Liver (tissue), 9 donors: ENCODE data around the gene MYOF. TPM values are rescaled to one million over a fixed set of nuclear protein-coding genes. Genes with fewer than 3 reads are reported as not detected.

Experiments used
- DNase-seq: peaks from one replicate; pipeline ENCODE4 v3.0.0-alpha.2; 2017; ENCODE audit warnings: low spot score
- H3K27ac ChIP-seq, 2 donors: one replicate each; pipeline ENCODE4 v1.7.0; 2013; ENCODE audit warnings: inconsistent platforms in 2 of 2, low read length in 2 of 2, control low read depth in 1 of 2, low read depth in 1 of 2, mild to moderate bottlenecking in 1 of 2
- H3K27me3 ChIP-seq, 4 donors: one replicate each; pipeline versions ENCODE4 v1.6.1 to v1.7.0; 2013; ENCODE audit warnings: low read length in 3 of 4, inconsistent platforms in 1 of 4, mild to moderate bottlenecking in 1 of 4, moderate library complexity in 1 of 4; ENCODE audit not compliant: control insufficient read depth in 4 of 4, insufficient read depth in 4 of 4
- H3K36me3 ChIP-seq, 4 donors: one replicate each; pipeline versions ENCODE4 v1.6.1 to v1.7.0; 2013; ENCODE audit warnings: low read length in 3 of 4, mild to moderate bottlenecking in 3 of 4, low read depth in 1 of 4, moderate library complexity in 1 of 4; ENCODE audit not compliant: control insufficient read depth in 4 of 4, insufficient read depth in 3 of 4
- H3K4me1 ChIP-seq, 4 donors: one replicate each; pipeline versions ENCODE4 v1.6.1 to v1.7.0; 2013; ENCODE audit warnings: low read length in 3 of 4, mild to moderate bottlenecking in 3 of 4, moderate library complexity in 1 of 4; ENCODE audit not compliant: control insufficient read depth in 4 of 4, insufficient read depth in 4 of 4
- H3K4me3 ChIP-seq, 3 donors: one replicate each; pipeline versions ENCODE4 v1.6.1 to v1.7.0; 2013; ENCODE audit warnings: low read length in 3 of 3, control low read depth in 1 of 3, low read depth in 1 of 3, mild to moderate bottlenecking in 1 of 3
- H3K9ac ChIP-seq, 2 donors: one replicate each; pipeline ENCODE4 v1.7.0; 2013; ENCODE audit warnings: low read length in 2 of 2, mild to moderate bottlenecking in 2 of 2, moderate library complexity in 2 of 2, control low read depth in 1 of 2, low read depth in 1 of 2
- H3K9me3 ChIP-seq, 4 donors: one replicate each; pipeline versions ENCODE4 v1.6.1 to v1.7.0; 2013; ENCODE audit warnings: low read length in 3 of 4; ENCODE audit not compliant: control insufficient read depth in 4 of 4
- ATF3 ChIP-seq: IDR thresholded peaks from 2 replicates; pipeline ENCODE4 v1.6.1; 2016; ENCODE audit warnings: antibody characterized with exemption
- CTCF ChIP-seq: fragments of 150-350 bp; IDR thresholded peaks from 2 replicates; pipeline ENCODE4 v1.5.1; 2017; ENCODE audit warnings: improper control_type of control experiment, low read depth, low read length; ENCODE audit not compliant: missing input control
- EGR1 ChIP-seq, 2 donors: IDR thresholded peaks; 2 replicates each; pipeline ENCODE4 v1.6.1; 2016 to 2018; ENCODE audit warnings: antibody characterized with exemption in 2 of 2, low read depth in 2 of 2
- FOXA1 ChIP-seq: IDR thresholded peaks from 2 replicates; pipeline ENCODE4 v1.6.1; 2016; ENCODE audit warnings: antibody characterized with exemption
- FOXA2 ChIP-seq: IDR thresholded peaks from 2 replicates; pipeline ENCODE4 v1.6.1; 2016; ENCODE audit warnings: antibody characterized with exemption
- GABPA ChIP-seq, 2 donors: IDR thresholded peaks in 1 of 2; conservative IDR thresholded peaks in 1 of 2; 2 replicates each; pipeline ENCODE4 v1.6.1; 2016; ENCODE audit warnings: antibody characterized with exemption in 2 of 2, mild to moderate bottlenecking in 1 of 2, moderate library complexity in 1 of 2
- HNF4A ChIP-seq, 2 donors: conservative IDR thresholded peaks; 2 replicates each; pipeline ENCODE4 v1.6.1; 2016; ENCODE audit warnings: antibody characterized with exemption in 2 of 2, mild to moderate bottlenecking in 2 of 2
- HNF4G ChIP-seq: IDR thresholded peaks from 2 replicates; pipeline ENCODE4 v1.6.1; 2016; ENCODE audit warnings: antibody characterized with exemption
- JUND ChIP-seq, 2 donors: IDR thresholded peaks; 2 replicates each; pipeline ENCODE4 v1.6.1; 2016; ENCODE audit warnings: antibody characterized with exemption in 2 of 2
- MAX ChIP-seq: IDR thresholded peaks from 2 replicates; pipeline ENCODE4 v1.6.1; 2016; ENCODE audit warnings: antibody characterized with exemption
- NR2F2 ChIP-seq: IDR thresholded peaks from 2 replicates; pipeline ENCODE4 v1.6.1; 2016; ENCODE audit warnings: antibody characterized with exemption
- RAD21 ChIP-seq, 2 donors: IDR thresholded peaks; 2 replicates each; pipeline ENCODE4 v1.6.1; 2016; ENCODE audit warnings: antibody characterized with exemption in 2 of 2, mild to moderate bottlenecking in 2 of 2
- REST ChIP-seq: IDR thresholded peaks from 2 replicates; pipeline ENCODE4 v1.6.1; 2016; ENCODE audit warnings: antibody characterized with exemption, mild to moderate bottlenecking
- RXRA ChIP-seq, 2 donors: IDR thresholded peaks; 2 replicates each; pipeline ENCODE4 v1.6.1; 2017 to 2018; ENCODE audit warnings: antibody characterized with exemption in 2 of 2, mild to moderate bottlenecking in 1 of 2
- SP1 ChIP-seq: IDR thresholded peaks from 2 replicates; pipeline ENCODE4 v1.6.1; 2018; ENCODE audit warnings: antibody characterized with exemption, mild to moderate bottlenecking
- TAF1 ChIP-seq: conservative IDR thresholded peaks from 2 replicates; pipeline ENCODE4 v1.6.1; 2016; ENCODE audit warnings: antibody characterized with exemption, mild to moderate bottlenecking
- YY1 ChIP-seq: IDR thresholded peaks from 2 replicates; pipeline ENCODE4 v1.6.1; 2016; ENCODE audit warnings: antibody characterized with exemption, mild to moderate bottlenecking
- ZBTB33 ChIP-seq: IDR thresholded peaks from 2 replicates; pipeline ENCODE4 v1.6.1; 2016; ENCODE audit warnings: antibody characterized with exemption
- WGBS: extraction: QIAGEN DNeasy Blood & Tissue Kit; methylation state at CpG from one replicate; pipeline ENCODE4 v1.1.7; 2013; 5-methylcytosine and 5-hydroxymethylcytosine counted together
- polyA plus RNA-seq, 2 donors: library from polyadenylated mRNA; stranded (reverse) in 1 of 2; unstranded in 1 of 2; fragments of 200-250 nt in 1 of 2; fragments of >200 nt in 1 of 2; fragmentation: Nextera tagmentation in 1 of 2; extraction: Ambion mirVana in 1 of 2; gene quantifications; one replicate each; pipeline versions ENCODE4 v1.2.1 to v1.2.3, GENCODE V29; 2013 to 2015
- total RNA-seq, 2 donors: library from RNA; depleted of rRNA; stranded (reverse); fragments of >200 nt; gene quantifications; one replicate each; pipeline ENCODE4 v1.2.3, GENCODE V29; 2014
- donor health status: healthy.
- donor health status: healthy.
- donor health status: healthy.
- donor health status: healthy.
- donor health status: healthy.

MYOF gene
- total and polyA plus RNA-seq, 4 donors: 0.89 to 5.7 (median 3.2) TPM

GRCh38 chr10:93397020-93397419 is 85.1 kb downstream of the MYOF start:
- Histone ChIP-seq H3K4me1 (no peaks in the 10 kb centered on the region), H3K4me3 (no peak overlapping the region), H3K9ac (no peak overlapping the region), H3K27ac (no peak overlapping the region), H3K36me3 (no peaks in the 10 kb centered on the region), H3K9me3 (no peaks in the 10 kb centered on the region), H3K27me3 (no peaks in the 10 kb centered on the region)
- DNase-seq: no peak
- TF ChIP-seq RAD21 (IDR thresholded peaks at IDR 0.05) (no peak), NR2F2 (no peak), GABPA (IDR thresholded peaks at IDR 0.05 in 1 of 2, conservative IDR thresholded peaks at IDR 0.05 in 1 of 2) (no peak)
- 67% methylated on average over 6 of the region's 6 CpGs for WGBS

GRCh38 chr10:93393211-93393610 is 88.9 kb downstream of the MYOF start:
- 76% methylated on average over 7 of the region's 7 CpGs for WGBS
- H3K36me3 ChIP-seq: no peaks in the 10 kb centered on the region
- TF ChIP-seq JUND (IDR thresholded peaks at IDR 0.05) (no peak), HNF4G (no peak), RAD21 (IDR thresholded peaks at IDR 0.05) (no peak), REST (no peak), ATF3 (no peak), SP1 (no peak), EGR1 (IDR thresholded peaks at IDR 0.05; ENCODE audit: low read depth in 2 of 2) (no peak), NR2F2 (no peak), GABPA (IDR thresholded peaks at IDR 0.05 in 1 of 2, conservative IDR thresholded peaks at IDR 0.05 in 1 of 2) (no peak), ZBTB33 (no peak), RXRA (IDR thresholded peaks at IDR 0.05) (no peak), FOXA2 (no peak), YY1 (no peak), MAX (no peak), HNF4A (conservative IDR thresholded peaks at IDR 0.05) (no peak), FOXA1 (no peak), TAF1 (no peak), CTCF (no peak)
- H3K27me3 ChIP-seq: no peaks in the 10 kb centered on the region
- no peak overlapping the region for H3K27ac ChIP-seq
- DNase-seq: no peak
- H3K9me3 ChIP-seq: no peaks in the 10 kb centered on the region
- H3K9ac ChIP-seq: no peak overlapping the region
- H3K4me3 ChIP-seq: no peak overlapping the region
- no peaks in the 10 kb centered on the region for H3K4me1 ChIP-seq
